Liver (tissue), 9 donors: ENCODE measurements around the gene NRK. TPM values are rescaled to one million over a fixed set of nuclear protein-coding genes. Genes with fewer than 3 reads are reported as not detected.

Experiments used
- DNase-seq: peaks from one replicate; pipeline ENCODE4 v3.0.0-alpha.2; 2017; ENCODE audit warnings: low spot score
- H3K27ac ChIP-seq, 2 donors: one replicate each; pipeline ENCODE4 v1.7.0; 2013; ENCODE audit warnings: inconsistent platforms in 2 of 2, low read length in 2 of 2, control low read depth in 1 of 2, low read depth in 1 of 2, mild to moderate bottlenecking in 1 of 2
- H3K27me3 ChIP-seq, 4 donors: one replicate each; pipeline versions ENCODE4 v1.6.1 to v1.7.0; 2013; ENCODE audit warnings: low read length in 3 of 4, inconsistent platforms in 1 of 4, mild to moderate bottlenecking in 1 of 4, moderate library complexity in 1 of 4; ENCODE audit not compliant: control insufficient read depth in 4 of 4, insufficient read depth in 4 of 4
- H3K36me3 ChIP-seq, 4 donors: one replicate each; pipeline versions ENCODE4 v1.6.1 to v1.7.0; 2013; ENCODE audit warnings: low read length in 3 of 4, mild to moderate bottlenecking in 3 of 4, low read depth in 1 of 4, moderate library complexity in 1 of 4; ENCODE audit not compliant: control insufficient read depth in 4 of 4, insufficient read depth in 3 of 4
- H3K4me1 ChIP-seq, 4 donors: one replicate each; pipeline versions ENCODE4 v1.6.1 to v1.7.0; 2013; ENCODE audit warnings: low read length in 3 of 4, mild to moderate bottlenecking in 3 of 4, moderate library complexity in 1 of 4; ENCODE audit not compliant: control insufficient read depth in 4 of 4, insufficient read depth in 4 of 4
- H3K4me3 ChIP-seq, 3 donors: one replicate each; pipeline versions ENCODE4 v1.6.1 to v1.7.0; 2013; ENCODE audit warnings: low read length in 3 of 3, control low read depth in 1 of 3, low read depth in 1 of 3, mild to moderate bottlenecking in 1 of 3
- H3K9ac ChIP-seq, 2 donors: one replicate each; pipeline ENCODE4 v1.7.0; 2013; ENCODE audit warnings: low read length in 2 of 2, mild to moderate bottlenecking in 2 of 2, moderate library complexity in 2 of 2, control low read depth in 1 of 2, low read depth in 1 of 2
- H3K9me3 ChIP-seq, 4 donors: one replicate each; pipeline versions ENCODE4 v1.6.1 to v1.7.0; 2013; ENCODE audit warnings: low read length in 3 of 4; ENCODE audit not compliant: control insufficient read depth in 4 of 4
- ATF3 ChIP-seq: IDR thresholded peaks from 2 replicates; pipeline ENCODE4 v1.6.1; 2016; ENCODE audit warnings: antibody characterized with exemption
- CTCF ChIP-seq: fragments of 150-350 bp; IDR thresholded peaks from 2 replicates; pipeline ENCODE4 v1.5.1; 2017; ENCODE audit warnings: improper control_type of control experiment, low read depth, low read length; ENCODE audit not compliant: missing input control
- EGR1 ChIP-seq, 2 donors: IDR thresholded peaks; 2 replicates each; pipeline ENCODE4 v1.6.1; 2016 to 2018; ENCODE audit warnings: antibody characterized with exemption in 2 of 2, low read depth in 2 of 2
- FOXA1 ChIP-seq: IDR thresholded peaks from 2 replicates; pipeline ENCODE4 v1.6.1; 2016; ENCODE audit warnings: antibody characterized with exemption
- FOXA2 ChIP-seq: IDR thresholded peaks from 2 replicates; pipeline ENCODE4 v1.6.1; 2016; ENCODE audit warnings: antibody characterized with exemption
- HNF4A ChIP-seq, 2 donors: conservative IDR thresholded peaks; 2 replicates each; pipeline ENCODE4 v1.6.1; 2016; ENCODE audit warnings: antibody characterized with exemption in 2 of 2, mild to moderate bottlenecking in 2 of 2
- HNF4G ChIP-seq: IDR thresholded peaks from 2 replicates; pipeline ENCODE4 v1.6.1; 2016; ENCODE audit warnings: antibody characterized with exemption
- JUND ChIP-seq, 2 donors: IDR thresholded peaks; 2 replicates each; pipeline ENCODE4 v1.6.1; 2016; ENCODE audit warnings: antibody characterized with exemption in 2 of 2
- NR2F2 ChIP-seq: IDR thresholded peaks from 2 replicates; pipeline ENCODE4 v1.6.1; 2016; ENCODE audit warnings: antibody characterized with exemption
- RAD21 ChIP-seq, 2 donors: IDR thresholded peaks; 2 replicates each; pipeline ENCODE4 v1.6.1; 2016; ENCODE audit warnings: antibody characterized with exemption in 2 of 2, mild to moderate bottlenecking in 2 of 2
- REST ChIP-seq: IDR thresholded peaks from 2 replicates; pipeline ENCODE4 v1.6.1; 2016; ENCODE audit warnings: antibody characterized with exemption, mild to moderate bottlenecking
- RXRA ChIP-seq, 2 donors: IDR thresholded peaks; 2 replicates each; pipeline ENCODE4 v1.6.1; 2017 to 2018; ENCODE audit warnings: antibody characterized with exemption in 2 of 2, mild to moderate bottlenecking in 1 of 2
- SP1 ChIP-seq: IDR thresholded peaks from 2 replicates; pipeline ENCODE4 v1.6.1; 2018; ENCODE audit warnings: antibody characterized with exemption, mild to moderate bottlenecking
- TAF1 ChIP-seq: conservative IDR thresholded peaks from 2 replicates; pipeline ENCODE4 v1.6.1; 2016; ENCODE audit warnings: antibody characterized with exemption, mild to moderate bottlenecking
- YY1 ChIP-seq: IDR thresholded peaks from 2 replicates; pipeline ENCODE4 v1.6.1; 2016; ENCODE audit warnings: antibody characterized with exemption, mild to moderate bottlenecking
- ZBTB33 ChIP-seq: IDR thresholded peaks from 2 replicates; pipeline ENCODE4 v1.6.1; 2016; ENCODE audit warnings: antibody characterized with exemption
- WGBS: extraction: QIAGEN DNeasy Blood & Tissue Kit; methylation state at CpG from one replicate; pipeline ENCODE4 v1.1.7; 2013; 5-methylcytosine and 5-hydroxymethylcytosine counted together
- polyA plus RNA-seq, 2 donors: library from polyadenylated mRNA; stranded (reverse) in 1 of 2; unstranded in 1 of 2; fragments of 200-250 nt in 1 of 2; fragments of >200 nt in 1 of 2; fragmentation: Nextera tagmentation in 1 of 2; extraction: Ambion mirVana in 1 of 2; gene quantifications; one replicate each; pipeline versions ENCODE4 v1.2.1 to v1.2.3, GENCODE V29; 2013 to 2015
- total RNA-seq, 2 donors: library from RNA; depleted of rRNA; stranded (reverse); fragments of >200 nt; gene quantifications; one replicate each; pipeline ENCODE4 v1.2.3, GENCODE V29; 2014
- donor health status: healthy.
- donor health status: healthy.
- donor health status: healthy.
- donor health status: healthy.
- donor health status: healthy.

Gene NRK
- total and polyA plus RNA-seq, 4 donors, result 0.03 to 0.61 (median 0.08) TPM

GRCh38 chrX:105973387-105973739, 151.0 kb downstream of the NRK start:
- TF ChIP-seq CTCF, result no peak
- TF ChIP-seq REST, result no peak
- TF ChIP-seq YY1, result no peak
- peak in 1 of 2 donors; percentile 1 for TF ChIP-seq HNF4A (conservative IDR thresholded peaks at IDR 0.05)
- TF ChIP-seq ATF3, result no peak
- peak in 1 of 2 donors; percentile 1 for TF ChIP-seq RXRA (IDR thresholded peaks at IDR 0.05)
- no peak for TF ChIP-seq SP1
- TF ChIP-seq FOXA2, result no peak
- TF ChIP-seq RAD21 (IDR thresholded peaks at IDR 0.05), result no peak
- no peak for TF ChIP-seq EGR1 (IDR thresholded peaks at IDR 0.05; ENCODE audit: low read depth in 2 of 2)
- no peak for TF ChIP-seq FOXA1
- no peak for TF ChIP-seq ZBTB33
- TF ChIP-seq TAF1, result peak; percentile 17
- TF ChIP-seq HNF4G, result no peak
- no peak for TF ChIP-seq NR2F2
- no peak for TF ChIP-seq JUND (IDR thresholded peaks at IDR 0.05)
- H3K27ac ChIP-seq, result peak overlapping the region in 1 of 2 donors; percentile 64
- no peak for DNase-seq
- no peaks in the 10 kb centered on the region for H3K9me3 ChIP-seq
- peaks cover 0 to 12% (median 4%) of the 10 kb centered on the region in 4 donors for H3K4me1 ChIP-seq
- peak overlapping the region; percentile 20 to 52 (median 21) for H3K4me3 ChIP-seq
- no peaks in the 10 kb centered on the region for H3K27me3 ChIP-seq
- peak overlapping the region in 1 of 2 donors; percentile 31 for H3K9ac ChIP-seq
- 13% methylated on average over 3 of the region's 3 CpGs for WGBS
- H3K36me3 ChIP-seq, result no peaks in the 10 kb centered on the region

- DNase-seq, result no peak
- Histone ChIP-seq H3K9ac (no peak overlapping the region), H3K36me3 (no peaks in the 10 kb centered on the region), H3K4me3 (no peak overlapping the region), H3K4me1 (peaks cover 0 to 12% (median 4%) of the 10 kb centered on the region in 4 donors), H3K9me3 (no peaks in the 10 kb centered on the region), H3K27me3 (no peaks in the 10 kb centered on the region), H3K27ac (no peak overlapping the region)
- TF ChIP-seq RAD21 (IDR thresholded peaks at IDR 0.05) (peak; percentile 79 to 86), CTCF (peak; percentile 45), HNF4G (no peak)
Observed at GRCh38 chrX:105975382-105975781, 153.0 kb downstream of the NRK start.
